GM12878 (cell line): ENCODE results near the gene PID1. TPM values are rescaled to one million over a fixed set of nuclear protein-coding genes. Genes with fewer than 3 reads are reported as not detected.

ENCODE experiments used
- ATAC-seq: fragments of 200-7000 bp; cut with Tn5 transposase; 3 replicates; pipeline ENCODE4 v1.9.1; 2020; ENCODE audit warnings: mild to moderate bottlenecking, moderate library complexity
- BruUV-seq: library from RNA; stranded (reverse); fragments of 400-500 nt; replicated peaks from 2 replicates; lab custom pipeline; 2021; lab: Mats Ljungman, UMichigan
- CTCF ChIA-PET: fragments of 300-600 bp; sonication (Branson Sonifier 250); formaldehyde crosslinking; extraction: SDS; loops from one replicate; lab custom pipeline; 2021; ENCODE audit warnings: inconsistent platforms; lab: Yijun Ruan, JAX
- POLR2A ChIA-PET: fragments of 350-600 bp; formaldehyde crosslinking; extraction: SDS; loops from one replicate; lab custom pipeline; 2021; ENCODE audit warnings: inconsistent platforms; lab: Charles Lee
- RAD21 ChIA-PET: fragments of 300-600 bp; sonication (Branson Sonifier 250); formaldehyde crosslinking; loops from one replicate; lab custom pipeline; 2023; ENCODE audit warnings: antibody characterized with exemption; ENCODE audit not compliant: unreplicated experiment; lab: Charles Lee
- SMC1A ChIA-PET: fragments of 300-600 bp; sonication (Branson Sonifier 250); formaldehyde crosslinking; loops from one replicate; lab custom pipeline; 2023; ENCODE audit not compliant: unreplicated experiment, uncharacterized antibody; lab: Charles Lee
- DNase-seq: peaks from one replicate; pipeline ENCODE4 v3.0.0-alpha.2; 2011; ENCODE audit warnings: low read depth, low spot score
- FAIRE-seq: peaks from 3 replicates; lab custom pipeline; 2011; peaks lifted over from hg19 to GRCh38; lab: Jason Lieb, UNC
- H2AFZ ChIP-seq: 2 replicates; pipeline ENCODE4 v1.6.0; 2011; ENCODE audit warnings: low read depth, low read length, control low read depth; ENCODE audit not compliant: control insufficient read depth
- H3K27ac ChIP-seq: 2 replicates; pipeline ENCODE4 v1.5.1; 2011; ENCODE audit warnings: control low read depth; ENCODE audit not compliant: control insufficient read depth, insufficient read depth
- H3K27me3 ChIP-seq, 2 experiments: replicated peaks in 1 of 2; 2 replicates each; pipeline versions ENCODE4 v1.6.0 to v1.6.1; 2011; ENCODE audit warnings: low read length in 1 of 2; ENCODE audit not compliant: control insufficient read depth in 2 of 2, insufficient read depth in 2 of 2
- H3K36me3 ChIP-seq, 2 experiments: 2 replicates each; pipeline ENCODE4 v1.5.1; 2011; ENCODE audit warnings: low read length in 1 of 2; ENCODE audit not compliant: control insufficient read depth in 2 of 2, insufficient read depth in 2 of 2
- H3K4me1 ChIP-seq: 2 replicates; pipeline ENCODE4 v1.6.1; 2011; ENCODE audit warnings: mild to moderate bottlenecking, low read length, moderate library complexity, mixed read lengths; ENCODE audit not compliant: control insufficient read depth, insufficient read depth
- H3K4me2 ChIP-seq: 2 replicates; pipeline ENCODE4 v1.6.0; 2011; ENCODE audit warnings: control low read depth; ENCODE audit not compliant: control insufficient read depth, insufficient read depth
- H3K4me3 ChIP-seq: fragments of 200-600 bp; sonication (generic); 2 replicates; pipeline ENCODE4 v1.5.1; 2016
- H3K79me2 ChIP-seq: 2 replicates; pipeline ENCODE4 v1.6.0; 2011; ENCODE audit warnings: low read length; ENCODE audit not compliant: control insufficient read depth, insufficient read depth
- H3K9ac ChIP-seq: 2 replicates; pipeline ENCODE4 v1.8.0; 2011; ENCODE audit warnings: low read length, control low read depth, mixed read lengths; ENCODE audit not compliant: control insufficient read depth, insufficient read depth
- H3K9me3 ChIP-seq: replicated peaks from 3 replicates; pipeline ENCODE4 v1.5.1; 2011; ENCODE audit warnings: mild to moderate bottlenecking, low read length; ENCODE audit not compliant: control insufficient read depth, insufficient read depth
- H4K20me1 ChIP-seq: 2 replicates; pipeline ENCODE4 v1.6.0; 2011; ENCODE audit not compliant: control insufficient read depth, insufficient read depth
- CBX3 ChIP-seq: fragments of 200-600 bp; sonication (generic); IDR thresholded peaks from 2 replicates; pipeline ENCODE4 v1.6.1; 2016; ENCODE audit warnings: low read depth, borderline replicate concordance
- ETV6 ChIP-seq, 2 experiments: fragments of 450-650 bp in 1 of 2; IDR thresholded peaks in 1 of 2; conservative IDR thresholded peaks in 1 of 2; 2 replicates each; pipeline ENCODE4 v1.6.1; 2014; ENCODE audit warnings: antibody characterized with exemption in 1 of 2, borderline replicate concordance in 1 of 2, low read depth in 1 of 2, mild to moderate bottlenecking in 1 of 2, moderate library complexity in 1 of 2
- HDAC2 ChIP-seq: fragments of 200-600 bp; sonication (generic); IDR thresholded peaks from 2 replicates; pipeline ENCODE4 v1.6.1; 2017
- SP1 ChIP-seq: IDR thresholded peaks from one replicate; pipeline ENCODE4 v1.6.1; 2011; ENCODE audit warnings: low read depth, low read length
- WRNIP1 ChIP-seq: IDR thresholded peaks from 2 replicates; pipeline ENCODE4 v1.6.1; 2011; ENCODE audit warnings: low read depth, low read length, improper control_type of control experiment, borderline replicate concordance
- ZNF217 ChIP-seq: fragments of 450-650 bp; IDR thresholded peaks from 2 replicates; pipeline ENCODE4 v1.6.1; 2017; ENCODE audit warnings: antibody characterized with exemption, mild to moderate bottlenecking
- ZNF622 ChIP-seq: fragments of 450-650 bp; IDR thresholded peaks from 2 replicates; pipeline ENCODE4 v1.6.1; 2017; ENCODE audit warnings: mild to moderate bottlenecking, inconsistent platforms
- WGBS: methylation state at CpG from one replicate; pipeline ENCODE4 v1.1.6; 2016; ENCODE audit warnings: low lambda C conversion rate; ENCODE audit not compliant: insufficient replicate concordance, insufficient coverage; ENCODE audit errors: missing lambda C conversion rate; 5-methylcytosine and 5-hydroxymethylcytosine counted together
- in situ Hi-C: fragments of 300-500 bp; cut with MboI; formaldehyde crosslinking; loops from 9 replicates; pipeline ENCODE4 v1.14.3; 2018; ENCODE audit warnings: mixed read lengths
- intact Hi-C: fragments of 100-400 bp; cut with micrococcal nuclease; formaldehyde crosslinking; loops from one replicate; pipeline ENCODE4 v1.14.2; 2022; ENCODE audit not compliant: unreplicated experiment
- polyA plus RNA-seq, 11 experiments: library from polyadenylated mRNA; depleted of rRNA in 4 of 11; unstranded in 6 of 11; stranded (reverse) in 5 of 11; fragments of >200 nt; fragmentation: Nextera tagmentation in 4 of 11; fragmentation: Illumina TruSeq in 1 of 11; extraction: Ambion mirVana in 4 of 11; extraction: Trizol in 1 of 11; gene quantifications; 1 replicate in 1 of 11; 2 replicates in 10 of 11; pipeline versions ENCODE4 v1.2.1 to v1.2.3, GENCODE V29; 2011 to 2016; ENCODE audit warnings: inconsistent platforms in 2 of 11, missing spikeins in 2 of 11, low read depth in 1 of 11
- total RNA-seq, 4 experiments: library from RNA; depleted of rRNA in 3 of 4; stranded (reverse); fragments of >200 nt in 3 of 4; fragmentation: Illumina TruSeq in 1 of 4; extraction: Trizol in 1 of 4; gene quantifications; 2 replicates each; pipeline versions ENCODE4 v1.2.1 to v1.2.3, GENCODE V29; 2013 to 2021
- TF ChIP-seq, protein P1 (sequence below): IDR thresholded peaks from 2 replicates; pipeline ENCODE4 v1.6.1; 2011; ENCODE audit warnings: mild to moderate bottlenecking, low read depth, low read length, moderate library complexity; ENCODE audit not compliant: insufficient replicate concordance
- TF ChIP-seq, protein P2 (sequence below): fragments of 450-650 bp; IDR thresholded peaks from 2 replicates; pipeline ENCODE4 v1.6.1; 2017; ENCODE audit warnings: mild to moderate bottlenecking, moderate library complexity
- TF ChIP-seq, protein P3 (sequence below): fragments of 450-650 bp; IDR thresholded peaks from 2 replicates; pipeline ENCODE4 v1.6.1; 2017; ENCODE audit warnings: mild to moderate bottlenecking

The PID1 gene
- total and polyA plus RNA-seq, 10 of the 15 experiments (the other 5 are each of a cell fraction or from before 2014, with no cell fraction given): not detected

DNA sequence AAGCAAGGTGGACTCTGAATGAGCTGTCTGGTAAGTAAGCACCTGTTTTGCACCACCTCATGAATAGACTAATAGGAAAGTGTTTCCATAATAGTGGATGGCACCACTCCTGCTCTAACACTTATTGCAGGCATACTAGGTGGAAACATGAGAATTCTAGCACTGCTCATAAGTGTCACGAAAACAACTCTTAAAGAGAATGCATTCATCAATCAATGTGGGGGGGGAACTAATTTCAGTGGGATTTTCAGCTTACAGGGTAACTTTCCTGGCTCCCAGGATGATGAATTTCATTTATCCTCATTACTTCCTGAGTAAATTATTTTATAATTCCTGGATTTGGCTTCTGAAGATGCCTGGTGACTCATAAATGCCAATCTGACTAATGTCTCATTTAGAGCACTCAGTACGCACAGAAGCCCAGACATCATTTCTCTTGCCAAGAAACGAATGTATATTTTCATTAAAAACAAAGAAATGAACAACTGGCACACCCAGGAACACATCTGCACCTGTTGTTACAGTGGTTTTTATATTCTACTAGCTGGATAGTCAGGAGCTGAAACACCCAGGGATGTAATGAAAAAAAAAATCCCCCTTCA, 129.6 kb downstream of the PID1 start:
- no peak for TF ChIP-seq ZNF622
- ChIA-PET POLR2A (no interaction called here), CTCF (no interaction called here), RAD21 (no interaction called here), SMC1A (no interaction called here)
- in situ Hi-C loops (no loop called here), intact Hi-C loops (no loop called here)
- BruUV-seq: no TSS peak
- Histone ChIP-seq H4K20me1 (no peaks in the 10 kb centered on the region), H3K79me2 (no peaks in the 10 kb centered on the region), H3K4me3 (no peak overlapping the region), H2AFZ (no peak overlapping the region), H3K27me3 (no peaks in the 10 kb centered on the region), H3K9me3 (no peaks in the 10 kb centered on the region), H3K9ac (no peak overlapping the region), H3K36me3 (no peaks in the 10 kb centered on the region), H3K4me1 (no peaks in the 10 kb centered on the region), H3K4me2 (no peak overlapping the region), H3K27ac (no peak overlapping the region)
- DNase-seq (no peak), FAIRE-seq (no peak), ATAC-seq (no peak)
- 14% methylated on average over 3 of the region's 3 CpGs for WGBS

DNA sequence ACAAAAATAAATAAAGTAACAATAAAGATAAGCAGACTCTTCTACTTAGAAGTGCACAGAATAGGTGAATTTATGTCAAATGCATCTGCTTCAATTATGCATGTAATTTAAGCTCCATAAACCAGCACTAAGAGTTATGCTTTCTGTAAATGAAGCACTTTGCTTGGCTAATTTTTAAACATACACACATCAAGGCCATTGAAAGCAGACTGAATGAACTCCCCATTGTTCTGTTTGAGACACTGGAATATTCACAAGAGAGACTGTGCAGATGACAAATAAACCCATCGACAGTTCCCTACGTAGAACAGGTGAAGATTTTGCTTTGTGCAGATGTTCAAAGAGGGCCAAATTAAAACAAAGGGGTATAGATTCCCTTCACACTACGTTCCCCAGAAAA, 133.4 kb downstream of the PID1 start:
- Histone ChIP-seq H3K27ac (no peak overlapping the region), H3K4me2 (no peak overlapping the region), H4K20me1 (no peaks in the 10 kb centered on the region), H3K9me3 (no peaks in the 10 kb centered on the region), H3K36me3 (no peaks in the 10 kb centered on the region), H2AFZ (no peak overlapping the region), H3K9ac (no peak overlapping the region), H3K27me3 (no peaks in the 10 kb centered on the region), H3K79me2 (no peaks in the 10 kb centered on the region), H3K4me1 (no peaks in the 10 kb centered on the region), H3K4me3 (no peak overlapping the region)
- ATAC-seq (no peak), DNase-seq (no peak), FAIRE-seq (no peak)
- POLR2A ChIA-PET: no interaction called here
- intact Hi-C loops: no loop called here
- in situ Hi-C loops: no loop called here
- CTCF ChIA-PET: no interaction called here
- SMC1A ChIA-PET: no interaction called here
- WGBS: 13% methylated on average over 3 of the region's 3 CpGs
- RAD21 ChIA-PET: no interaction called here
- no TSS peak for BruUV-seq
- TF ChIP-seq, protein P1, sequence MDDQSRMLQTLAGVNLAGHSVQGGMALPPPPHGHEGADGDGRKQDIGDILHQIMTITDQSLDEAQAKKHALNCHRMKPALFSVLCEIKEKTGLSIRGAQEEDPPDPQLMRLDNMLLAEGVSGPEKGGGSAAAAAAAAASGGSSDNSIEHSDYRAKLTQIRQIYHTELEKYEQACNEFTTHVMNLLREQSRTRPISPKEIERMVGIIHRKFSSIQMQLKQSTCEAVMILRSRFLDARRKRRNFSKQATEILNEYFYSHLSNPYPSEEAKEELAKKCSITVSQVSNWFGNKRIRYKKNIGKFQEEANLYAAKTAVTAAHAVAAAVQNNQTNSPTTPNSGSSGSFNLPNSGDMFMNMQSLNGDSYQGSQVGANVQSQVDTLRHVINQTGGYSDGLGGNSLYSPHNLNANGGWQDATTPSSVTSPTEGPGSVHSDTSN: no peak
- TF ChIP-seq CBX3 (no peak), ETV6 (conservative IDR thresholded peaks at IDR 0.05 in 1 of 2, IDR thresholded peaks at IDR 0.05 in 1 of 2; ENCODE audit: borderline replicate concordance in 1 of 2, low read depth in 1 of 2) (no peak), ZNF217 (no peak), HDAC2 (no peak), SP1 (no peak), WRNIP1 (no peak)
- TF ChIP-seq, protein P2, sequence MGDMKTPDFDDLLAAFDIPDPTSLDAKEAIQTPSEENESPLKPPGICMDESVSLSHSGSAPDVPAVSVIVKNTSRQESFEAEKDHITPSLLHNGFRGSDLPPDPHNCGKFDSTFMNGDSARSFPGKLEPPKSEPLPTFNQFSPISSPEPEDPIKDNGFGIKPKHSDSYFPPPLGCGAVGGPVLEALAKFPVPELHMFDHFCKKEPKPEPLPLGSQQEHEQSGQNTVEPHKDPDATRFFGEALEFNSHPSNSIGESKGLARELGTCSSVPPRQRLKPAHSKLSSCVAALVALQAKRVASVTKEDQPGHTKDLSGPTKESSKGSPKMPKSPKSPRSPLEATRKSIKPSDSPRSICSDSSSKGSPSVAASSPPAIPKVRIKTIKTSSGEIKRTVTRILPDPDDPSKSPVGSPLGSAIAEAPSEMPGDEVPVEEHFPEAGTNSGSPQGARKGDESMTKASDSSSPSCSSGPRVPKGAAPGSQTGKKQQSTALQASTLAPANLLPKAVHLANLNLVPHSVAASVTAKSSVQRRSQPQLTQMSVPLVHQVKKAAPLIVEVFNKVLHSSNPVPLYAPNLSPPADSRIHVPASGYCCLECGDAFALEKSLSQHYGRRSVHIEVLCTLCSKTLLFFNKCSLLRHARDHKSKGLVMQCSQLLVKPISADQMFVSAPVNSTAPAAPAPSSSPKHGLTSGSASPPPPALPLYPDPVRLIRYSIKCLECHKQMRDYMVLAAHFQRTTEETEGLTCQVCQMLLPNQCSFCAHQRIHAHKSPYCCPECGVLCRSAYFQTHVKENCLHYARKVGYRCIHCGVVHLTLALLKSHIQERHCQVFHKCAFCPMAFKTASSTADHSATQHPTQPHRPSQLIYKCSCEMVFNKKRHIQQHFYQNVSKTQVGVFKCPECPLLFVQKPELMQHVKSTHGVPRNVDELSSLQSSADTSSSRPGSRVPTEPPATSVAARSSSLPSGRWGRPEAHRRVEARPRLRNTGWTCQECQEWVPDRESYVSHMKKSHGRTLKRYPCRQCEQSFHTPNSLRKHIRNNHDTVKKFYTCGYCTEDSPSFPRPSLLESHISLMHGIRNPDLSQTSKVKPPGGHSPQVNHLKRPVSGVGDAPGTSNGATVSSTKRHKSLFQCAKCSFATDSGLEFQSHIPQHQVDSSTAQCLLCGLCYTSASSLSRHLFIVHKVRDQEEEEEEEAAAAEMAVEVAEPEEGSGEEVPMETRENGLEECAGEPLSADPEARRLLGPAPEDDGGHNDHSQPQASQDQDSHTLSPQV: no peak
- TF ChIP-seq, protein P3, sequence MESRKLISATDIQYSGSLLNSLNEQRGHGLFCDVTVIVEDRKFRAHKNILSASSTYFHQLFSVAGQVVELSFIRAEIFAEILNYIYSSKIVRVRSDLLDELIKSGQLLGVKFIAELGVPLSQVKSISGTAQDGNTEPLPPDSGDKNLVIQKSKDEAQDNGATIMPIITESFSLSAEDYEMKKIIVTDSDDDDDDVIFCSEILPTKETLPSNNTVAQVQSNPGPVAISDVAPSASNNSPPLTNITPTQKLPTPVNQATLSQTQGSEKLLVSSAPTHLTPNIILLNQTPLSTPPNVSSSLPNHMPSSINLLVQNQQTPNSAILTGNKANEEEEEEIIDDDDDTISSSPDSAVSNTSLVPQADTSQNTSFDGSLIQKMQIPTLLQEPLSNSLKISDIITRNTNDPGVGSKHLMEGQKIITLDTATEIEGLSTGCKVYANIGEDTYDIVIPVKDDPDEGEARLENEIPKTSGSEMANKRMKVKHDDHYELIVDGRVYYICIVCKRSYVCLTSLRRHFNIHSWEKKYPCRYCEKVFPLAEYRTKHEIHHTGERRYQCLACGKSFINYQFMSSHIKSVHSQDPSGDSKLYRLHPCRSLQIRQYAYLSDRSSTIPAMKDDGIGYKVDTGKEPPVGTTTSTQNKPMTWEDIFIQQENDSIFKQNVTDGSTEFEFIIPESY: no peak
